ENCODE measurements around the gene SECTM1.

Gene SECTM1

GRCh38 chr17:82327289-82327688, 6.3 kb downstream of the SECTM1 start:
- DNase-seq: no peak

- DNase-seq: no peak
Measured at GRCh38 chr17:82325286-82326180, 8.0 kb downstream of the SECTM1 start.

GRCh38 chr17:82324566-82325285, 8.8 kb downstream of the SECTM1 start:
- peak; percentile 49 to 58 for DNase-seq

GRCh38 chr17:82323514-82324234, 9.9 kb downstream of the SECTM1 start:
- DNase-seq: no peak

GRCh38 chr17:82322526-82323453, 10.8 kb downstream of the SECTM1 start:
- no peak for DNase-seq

GRCh38 chr17:82321947-82322466, 11.6 kb downstream of the SECTM1 start:
- no peak for DNase-seq

- peak; percentile 87 to 90 for DNase-seq
Measured at GRCh38 chr17:82320956-82321927, 12.3 kb downstream of the SECTM1 start.

- DNase-seq: no peak
Measured at GRCh38 chr17:82320140-82320840, 13.3 kb downstream of the SECTM1 start.

GRCh38 chr17:82319619-82320062, 13.9 kb downstream of the SECTM1 start:
- no peak for DNase-seq

GRCh38 chr17:82318772-82319606, 14.6 kb downstream of the SECTM1 start:
- no peak for DNase-seq

GRCh38 chr17:82318169-82318498, 15.4 kb downstream of the SECTM1 start:
- no peak for DNase-seq

GRCh38 chr17:82317394-82318168, 16.0 kb downstream of the SECTM1 start, which contains the start of gene CD7:
Gene CD7, minus strand, starts transcription at chr17:82317608. Its CDS starts 113 bp downstream, at chr17:82317495.
- peak; percentile 72 to 74 for DNase-seq

GRCh38 chr17:82316651-82317393, 16.7 kb downstream of the SECTM1 start:
- peak; percentile 38 to 42 for DNase-seq

GRCh38 chr17:82315703-82316358, 17.7 kb downstream of the SECTM1 start:
- DNase-seq: peak; percentile 52 to 58

GRCh38 chr17:82314727-82315605, 18.6 kb downstream of the SECTM1 start:
- DNase-seq: no peak
